GM18499 (cell line): ENCODE measurements around the gene C18orf32.
"Not testable (repeated sequence)": the region's sequence is repeated elsewhere in the genome, so short reads cannot be mapped to it uniquely, and the experiment has no call there.

Source experiments
- ATAC-seq: cut with Tn5 transposase; IDR thresholded peaks from one replicate; pipeline ENCODE4 v1.9.1; 2021; ENCODE audit warnings: moderate number of reproducible peaks; ENCODE audit not compliant: insufficient read depth, unreplicated experiment

Gene C18orf32

GRCh38 chr18:49506438-49506837 lies 19.4 kb upstream of the C18orf32 start:
- ATAC-seq, result not testable (repeated sequence)

GRCh38 chr18:49503931-49504330 lies 16.9 kb upstream of the C18orf32 start:
- no peak for ATAC-seq

GRCh38 chr18:49500201-49500921 lies 13.3 kb upstream of the C18orf32 start:
- ATAC-seq, result no peak

- ATAC-seq, result no peak
Measured at GRCh38 chr18:49499046-49499637, 12.1 kb upstream of the C18orf32 start.

GRCh38 chr18:49495480-49495879 lies 8.4 kb upstream of the C18orf32 start:
- no peak for ATAC-seq

GRCh38 chr18:49495076-49495475 lies 8.0 kb upstream of the C18orf32 start:
- no peak for ATAC-seq

GRCh38 chr18:49494660-49495059 lies 7.6 kb upstream of the C18orf32 start:
- no peak for ATAC-seq

GRCh38 chr18:49492694-49493033 lies 5.6 kb upstream of the C18orf32 start:
- no peak for ATAC-seq

- ATAC-seq, result peak; percentile 72
Measured at GRCh38 chr18:49491857-49492693, 5.0 kb upstream of the C18orf32 start, which contains the start of gene RPL17. Gene RPL17, minus strand, starts transcription at chr18:49492465.

- ATAC-seq, result no peak
Measured at GRCh38 chr18:49491534-49491856, 4.5 kb upstream of the C18orf32 start.

GRCh38 chr18:49490246-49490762 lies 3.3 kb upstream of the C18orf32 start:
- ATAC-seq, result no peak

GRCh38 chr18:49487711-49488310 lies 777 bp upstream of the C18orf32 start:
- no peak for ATAC-seq

- ATAC-seq, result no peak
Measured at GRCh38 chr18:49486606-49486952, 455 bp downstream of the C18orf32 start.

- no peak for ATAC-seq
Measured at GRCh38 chr18:49486134-49486533, 900 bp downstream of the C18orf32 start.

- ATAC-seq, result no peak
Measured at GRCh38 chr18:49483198-49483597, 3.8 kb downstream of the C18orf32 start.

- ATAC-seq, result no peak
Measured at GRCh38 chr18:49481907-49482306, 5.1 kb downstream of the C18orf32 start.

- no peak for ATAC-seq
Measured at GRCh38 chr18:49481317-49481716, 5.7 kb downstream of the C18orf32 start.

- ATAC-seq, result no peak
Measured at GRCh38 chr18:49479381-49480137, 7.5 kb downstream of the C18orf32 start.

GRCh38 chr18:49476664-49477411 lies 10.2 kb downstream of the C18orf32 start:
- no peak for ATAC-seq
